OCI-LY1 (cell line): Measurements from ENCODE around the gene IZUMO4.

Experiments used
- H2AFZ ChIP-seq: fragments of 200-600 bp; sonication (generic), shearing (Covaris generic); 2 replicates; pipeline ENCODE4 v1.6.0; 2014; ENCODE audit warnings: antibody characterized with exemption, mild to moderate bottlenecking, low read length
- H3F3A ChIP-seq: fragments of 200-600 bp; sonication (generic), shearing (Covaris generic); 2 replicates; pipeline ENCODE4 v1.6.0; 2014; ENCODE audit warnings: mild to moderate bottlenecking, antibody characterized with exemption, low read length, moderate library complexity; ENCODE audit not compliant: insufficient read depth
- H3K27ac ChIP-seq: fragments of 200-600 bp; sonication (generic); 2 replicates; pipeline ENCODE4 v1.5.1; 2014; ENCODE audit warnings: low read length, mixed run types, mild to moderate bottlenecking, low read depth; ENCODE audit not compliant: poor library complexity, severe bottlenecking
- H3K27me3 ChIP-seq: fragments of 200-600 bp; sonication (generic); 2 replicates; pipeline ENCODE4 v1.6.0; 2014; ENCODE audit warnings: antibody characterized with exemption, mild to moderate bottlenecking, low read length, moderate library complexity; ENCODE audit not compliant: insufficient read depth
- H3K36me3 ChIP-seq: fragments of 200-600 bp; sonication (generic); 2 replicates; pipeline ENCODE4 v1.6.1; 2014; ENCODE audit warnings: mild to moderate bottlenecking, antibody characterized with exemption, low read length, moderate library complexity, mixed read lengths; ENCODE audit not compliant: insufficient read depth
- H3K4me1 ChIP-seq: fragments of 200-600 bp; sonication (generic); 2 replicates; pipeline ENCODE4 v1.5.1; 2014; ENCODE audit warnings: mild to moderate bottlenecking, low read length, moderate library complexity; ENCODE audit not compliant: insufficient read depth, severe bottlenecking
- H3K4me2 ChIP-seq: fragments of 200-600 bp; sonication (generic), shearing (Covaris generic); 2 replicates; pipeline ENCODE4 v1.6.1; 2014; ENCODE audit warnings: low read length
- H3K4me3 ChIP-seq: fragments of 200-600 bp; sonication (generic); 2 replicates; pipeline ENCODE4 v1.5.1; 2014; ENCODE audit warnings: low read length, low read depth, mild to moderate bottlenecking, mixed read lengths; ENCODE audit not compliant: poor library complexity, severe bottlenecking
- H3K79me2 ChIP-seq: fragments of 200-600 bp; shearing (Covaris generic); 2 replicates; pipeline ENCODE4 v1.6.1; 2016; ENCODE audit warnings: mixed run types, low read length, mixed read lengths; ENCODE audit not compliant: insufficient read depth
- H3K9ac ChIP-seq: fragments of 200-600 bp; sonication (generic), shearing (Covaris generic); 2 replicates; pipeline ENCODE4 v1.6.1; 2014; ENCODE audit warnings: mild to moderate bottlenecking, low read length, mixed read lengths
- H3K9me2 ChIP-seq: fragments of 200-600 bp; sonication (generic), shearing (Covaris generic); 2 replicates; pipeline ENCODE4 v1.6.1; 2014; ENCODE audit warnings: low read depth, mild to moderate bottlenecking, low read length, mixed read lengths
- H3K9me3 ChIP-seq: fragments of 200-600 bp; shearing (Covaris generic); 2 replicates; pipeline ENCODE4 v1.6.1; 2014; ENCODE audit warnings: low read length, mixed read lengths
- H4K20me1 ChIP-seq: fragments of 200-600 bp; sonication (generic), shearing (Covaris generic); 2 replicates; pipeline ENCODE4 v1.6.0; 2016; ENCODE audit warnings: mild to moderate bottlenecking, low read length; ENCODE audit not compliant: insufficient read depth
- CTCF ChIP-seq: fragments of 200-600 bp; sonication (generic), shearing (Covaris generic); IDR thresholded peaks from 2 replicates; pipeline ENCODE4 v1.5.1; 2017; ENCODE audit warnings: mild to moderate bottlenecking, antibody characterized with exemption, low read length, moderate library complexity, mixed read lengths
- EZH2 ChIP-seq: fragments of 200-600 bp; sonication (generic), shearing (Covaris generic); IDR thresholded peaks from 2 replicates; pipeline ENCODE4 v1.8.0; 2017; ENCODE audit warnings: borderline replicate concordance, mixed run types, mild to moderate bottlenecking, antibody characterized with exemption, low read length, moderate library complexity, mixed read lengths

The IZUMO4 gene

GRCh38 chr19:2114218-2114617, 17.5 kb downstream of the IZUMO4 start:
- no peaks in the 10 kb centered on the region for H4K20me1 ChIP-seq
- H3K4me2 ChIP-seq = no peak overlapping the region

GRCh38 chr19:2114821-2115220, 18.1 kb downstream of the IZUMO4 start:
- H3K79me2 ChIP-seq = no peaks in the 10 kb centered on the region
- H3K36me3 ChIP-seq = peaks cover 36% of the 10 kb centered on the region

More at GRCh38 chr19:2114218-2114617, 17.5 kb downstream of the IZUMO4 start:
- Histone ChIP-seq H3K36me3 (peaks cover 36% of the 10 kb centered on the region), H2AFZ (no peak overlapping the region), H3K9me3 (no peaks in the 10 kb centered on the region), H3K9me2 (no peaks in the 10 kb centered on the region), H3K4me1 (no peaks in the 10 kb centered on the region), H3K27ac (no peak overlapping the region), H3K27me3 (no peaks in the 10 kb centered on the region), H3K79me2 (no peaks in the 10 kb centered on the region), H3F3A (no peaks in the 10 kb centered on the region), H3K4me3 (no peak overlapping the region), H3K9ac (no peak overlapping the region)
- no peak for TF ChIP-seq EZH2
- no peak for TF ChIP-seq CTCF

DNA sequence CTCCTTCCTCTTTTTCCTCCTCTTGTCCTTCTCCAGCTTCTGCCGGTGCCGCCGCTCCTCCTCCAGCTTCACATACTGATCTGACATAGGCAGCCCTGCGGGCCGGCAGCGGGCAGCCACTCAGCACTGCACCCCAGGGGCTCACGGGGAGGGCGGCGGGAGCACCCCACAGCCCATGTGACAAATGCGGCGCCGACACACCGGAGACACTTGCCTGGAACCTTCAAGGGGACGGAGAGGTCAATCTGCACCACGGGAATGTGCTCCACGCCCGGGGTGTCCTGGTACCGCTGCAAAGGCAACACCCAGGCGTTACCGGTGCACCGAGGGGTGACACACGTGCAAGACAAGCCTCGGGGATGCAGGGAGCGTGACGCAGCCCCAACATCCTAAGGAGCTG, 18.6 kb downstream of the IZUMO4 start:
- Histone ChIP-seq H3K27me3 (no peaks in the 10 kb centered on the region), H3K9ac (no peak overlapping the region), H3K9me3 (no peaks in the 10 kb centered on the region), H4K20me1 (no peaks in the 10 kb centered on the region), H3K36me3 (peaks cover 36% of the 10 kb centered on the region), H3K4me1 (no peaks in the 10 kb centered on the region), H3K4me3 (no peak overlapping the region), H2AFZ (no peak overlapping the region), H3K27ac (no peak overlapping the region), H3K9me2 (no peaks in the 10 kb centered on the region), H3K4me2 (no peak overlapping the region), H3F3A (no peaks in the 10 kb centered on the region), H3K79me2 (no peaks in the 10 kb centered on the region)
- no peak for TF ChIP-seq CTCF
- no peak for TF ChIP-seq EZH2

More at GRCh38 chr19:2114821-2115220, 18.1 kb downstream of the IZUMO4 start:
- no peak overlapping the region for H3K4me2 ChIP-seq
- H3K27me3 ChIP-seq = no peaks in the 10 kb centered on the region
- H4K20me1 ChIP-seq = no peaks in the 10 kb centered on the region
- no peak overlapping the region for H3K4me3 ChIP-seq
- H3K4me1 ChIP-seq = no peaks in the 10 kb centered on the region
- no peaks in the 10 kb centered on the region for H3K9me2 ChIP-seq
- H3F3A ChIP-seq = no peaks in the 10 kb centered on the region
- H3K9me3 ChIP-seq = no peaks in the 10 kb centered on the region
- TF ChIP-seq EZH2 (no peak), CTCF (no peak)
- H3K27ac ChIP-seq = no peak overlapping the region
- no peak overlapping the region for H2AFZ ChIP-seq
- no peak overlapping the region for H3K9ac ChIP-seq
